ENCODE measurements around the gene BAIAP2. TPM values are rescaled to one million over a fixed set of nuclear protein-coding genes. Genes with fewer than 3 reads are reported as not detected.

BAIAP2 gene
- polyA plus RNA-seq, 2 donors: 91.2 to 107 TPM

GRCh38 chr17:81057777-81058176 lies 22.8 kb downstream of the BAIAP2 start:
- Histone ChIP-seq H3K27ac (ENCODE audit: low read depth in 2 of 2, low read length in 1 of 2) (peak overlapping the region; percentile 94 to 98), H3K36me3 (ENCODE audit: control insufficient read depth in 2 of 2, insufficient read depth in 2 of 2, low read length in 1 of 2) (peaks cover 0 to 35% of the 10 kb centered on the region in 2 donors), H3K9me3 (ENCODE audit: control insufficient read depth in 2 of 2, insufficient read depth in 1 of 2, low read depth in 1 of 2, low read length in 1 of 2) (no peaks in the 10 kb centered on the region), H3K27me3 (ENCODE audit: control insufficient read depth in 1 of 2, insufficient read depth in 2 of 2, low read length in 2 of 2) (no peaks in the 10 kb centered on the region), H3K4me1 (ENCODE audit: control insufficient read depth in 2 of 2, insufficient read depth in 2 of 2, low read length in 1 of 2) (peaks cover 8 to 33% of the 10 kb centered on the region in 2 donors), H3K4me3 (ENCODE audit: low read depth in 1 of 2, low read length in 2 of 2) (no peak overlapping the region)
- WGBS, 2 donors: 45 to 61% methylated on average over 12 of the region's 12 CpGs

DNA sequence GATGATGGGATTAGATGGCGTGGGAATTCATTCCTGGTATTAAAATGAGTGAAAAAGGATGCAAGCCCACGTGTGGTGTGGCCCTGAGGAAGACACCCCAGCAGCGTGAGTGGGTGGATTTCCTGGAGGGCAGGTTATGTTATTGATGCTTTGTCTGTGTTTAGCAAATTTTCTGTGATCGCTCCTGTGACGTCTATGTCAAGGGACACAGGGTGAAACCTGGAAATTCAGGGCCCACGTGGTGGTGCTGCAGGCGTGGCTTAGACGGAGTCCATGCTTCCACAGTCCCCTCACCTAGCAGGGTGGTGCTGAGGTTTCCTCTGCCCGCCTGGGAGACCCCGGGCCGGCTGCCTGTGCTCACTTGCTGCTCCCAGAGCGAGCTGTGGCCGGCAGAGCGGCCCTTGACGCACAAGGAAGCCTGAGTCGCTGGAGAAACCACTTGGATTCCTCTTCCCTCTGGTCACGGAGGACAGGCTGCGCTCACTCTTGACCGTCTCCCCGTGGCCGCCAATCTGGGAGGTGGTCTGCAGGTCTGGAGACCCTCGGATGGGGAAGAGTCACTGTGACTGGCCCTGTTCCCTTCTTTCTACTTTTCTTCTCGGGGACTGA lies 23.4 kb downstream of the BAIAP2 start:
- Histone ChIP-seq H3K4me1 (ENCODE audit: control insufficient read depth in 2 of 2, insufficient read depth in 2 of 2, low read length in 1 of 2) (peaks cover 13 to 38% of the 10 kb centered on the region in 2 donors), H3K27ac (ENCODE audit: low read depth in 2 of 2, low read length in 1 of 2) (peak overlapping the region; percentile 94 to 98), H3K9me3 (ENCODE audit: control insufficient read depth in 2 of 2, insufficient read depth in 1 of 2, low read depth in 1 of 2, low read length in 1 of 2) (no peaks in the 10 kb centered on the region), H3K27me3 (ENCODE audit: control insufficient read depth in 1 of 2, insufficient read depth in 2 of 2, low read length in 2 of 2) (no peaks in the 10 kb centered on the region), H3K36me3 (ENCODE audit: control insufficient read depth in 2 of 2, insufficient read depth in 2 of 2, low read length in 1 of 2) (peaks cover 0 to 35% of the 10 kb centered on the region in 2 donors), H3K4me3 (ENCODE audit: low read depth in 1 of 2, low read length in 2 of 2) (no peak overlapping the region)
- WGBS, 2 donors: 69 to 75% methylated on average over 23 of the region's 23 CpGs

- Histone ChIP-seq H3K36me3 (ENCODE audit: control insufficient read depth in 2 of 2, insufficient read depth in 2 of 2, low read length in 1 of 2) (peaks cover 0 to 36% of the 10 kb centered on the region in 2 donors), H3K4me3 (ENCODE audit: low read depth in 1 of 2, low read length in 2 of 2) (no peak overlapping the region), H3K27me3 (ENCODE audit: control insufficient read depth in 1 of 2, insufficient read depth in 2 of 2, low read length in 2 of 2) (no peaks in the 10 kb centered on the region), H3K27ac (ENCODE audit: low read depth in 2 of 2, low read length in 1 of 2) (peak overlapping the region; percentile 14 to 98), H3K9me3 (ENCODE audit: control insufficient read depth in 2 of 2, insufficient read depth in 1 of 2, low read depth in 1 of 2, low read length in 1 of 2) (no peaks in the 10 kb centered on the region), H3K4me1 (ENCODE audit: control insufficient read depth in 2 of 2, insufficient read depth in 2 of 2, low read length in 1 of 2) (peaks cover 14 to 45% of the 10 kb centered on the region in 2 donors)
- WGBS, 2 donors: 71 to 75% methylated on average over 23 of the region's 23 CpGs
Observed at GRCh38 chr17:81059026-81059425, 24.1 kb downstream of the BAIAP2 start.

GRCh38 chr17:81060416-81060815 lies 25.5 kb downstream of the BAIAP2 start:
- H3K27ac ChIP-seq (ENCODE audit: low read depth in 2 of 2, low read length in 1 of 2): peak overlapping the region; percentile 14 to 98
- H3K4me1 ChIP-seq (ENCODE audit: control insufficient read depth in 2 of 2, insufficient read depth in 2 of 2, low read length in 1 of 2): peaks cover 21 to 57% of the 10 kb centered on the region in 2 donors
- H3K9me3 ChIP-seq (ENCODE audit: control insufficient read depth in 2 of 2, insufficient read depth in 1 of 2, low read depth in 1 of 2, low read length in 1 of 2): no peaks in the 10 kb centered on the region
- H3K4me3 ChIP-seq (ENCODE audit: low read depth in 1 of 2, low read length in 2 of 2): no peak overlapping the region
- WGBS, 2 donors: 63 to 68% methylated on average over 10 of the region's 10 CpGs
- no peaks in the 10 kb centered on the region for H3K27me3 ChIP-seq (ENCODE audit: control insufficient read depth in 1 of 2, insufficient read depth in 2 of 2, low read length in 2 of 2)
- H3K36me3 ChIP-seq (ENCODE audit: control insufficient read depth in 2 of 2, insufficient read depth in 2 of 2, low read length in 1 of 2): peaks cover 0 to 31% of the 10 kb centered on the region in 2 donors

DNA sequence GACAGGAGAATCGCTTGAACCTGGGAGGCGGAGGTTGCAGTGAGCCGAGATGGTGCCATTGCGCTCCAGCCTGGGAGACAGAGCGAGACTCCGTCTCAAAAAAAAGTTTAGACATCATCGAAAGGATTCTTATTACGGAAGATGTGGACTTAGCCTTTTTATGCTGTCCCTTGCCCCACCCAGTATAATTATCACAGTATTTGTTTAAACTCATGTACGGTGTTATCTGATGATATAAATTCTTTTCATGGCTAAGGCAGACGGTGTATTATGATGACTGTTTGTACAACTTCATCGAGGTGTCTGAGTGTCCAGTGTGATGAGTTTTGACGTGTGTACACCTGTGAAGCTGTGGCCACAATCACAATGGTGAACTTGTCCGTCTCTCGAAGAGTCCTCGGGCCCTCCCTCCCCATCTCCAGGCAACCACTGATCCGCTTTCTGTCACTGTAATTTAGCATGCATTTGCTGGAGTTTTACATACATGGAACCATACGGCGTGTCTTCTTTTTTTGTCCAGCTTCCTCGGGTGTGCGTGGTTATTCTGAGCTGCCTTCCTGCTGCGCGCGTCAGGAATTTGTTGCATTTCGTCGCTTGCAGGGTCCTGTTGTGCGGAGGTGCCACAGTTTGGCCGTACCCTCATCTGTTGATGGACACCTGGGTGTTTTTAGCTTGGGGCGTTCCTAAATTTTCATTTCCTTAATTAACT lies 26.2 kb downstream of the BAIAP2 start:
- Histone ChIP-seq H3K27me3 (ENCODE audit: control insufficient read depth in 1 of 2, insufficient read depth in 2 of 2, low read length in 2 of 2) (no peaks in the 10 kb centered on the region), H3K4me3 (ENCODE audit: low read depth in 1 of 2, low read length in 2 of 2) (no peak overlapping the region), H3K4me1 (ENCODE audit: control insufficient read depth in 2 of 2, insufficient read depth in 2 of 2, low read length in 1 of 2) (peaks cover 28 to 62% of the 10 kb centered on the region in 2 donors), H3K36me3 (ENCODE audit: control insufficient read depth in 2 of 2, insufficient read depth in 2 of 2, low read length in 1 of 2) (peaks cover 0 to 26% of the 10 kb centered on the region in 2 donors), H3K9me3 (ENCODE audit: control insufficient read depth in 2 of 2, insufficient read depth in 1 of 2, low read depth in 1 of 2, low read length in 1 of 2) (no peaks in the 10 kb centered on the region), H3K27ac (ENCODE audit: low read depth in 2 of 2, low read length in 1 of 2) (peak overlapping the region in 1 of 2 donors; percentile 42)
- 93% methylated on average over 28 of the region's 28 CpGs for WGBS, 2 donors

DNA sequence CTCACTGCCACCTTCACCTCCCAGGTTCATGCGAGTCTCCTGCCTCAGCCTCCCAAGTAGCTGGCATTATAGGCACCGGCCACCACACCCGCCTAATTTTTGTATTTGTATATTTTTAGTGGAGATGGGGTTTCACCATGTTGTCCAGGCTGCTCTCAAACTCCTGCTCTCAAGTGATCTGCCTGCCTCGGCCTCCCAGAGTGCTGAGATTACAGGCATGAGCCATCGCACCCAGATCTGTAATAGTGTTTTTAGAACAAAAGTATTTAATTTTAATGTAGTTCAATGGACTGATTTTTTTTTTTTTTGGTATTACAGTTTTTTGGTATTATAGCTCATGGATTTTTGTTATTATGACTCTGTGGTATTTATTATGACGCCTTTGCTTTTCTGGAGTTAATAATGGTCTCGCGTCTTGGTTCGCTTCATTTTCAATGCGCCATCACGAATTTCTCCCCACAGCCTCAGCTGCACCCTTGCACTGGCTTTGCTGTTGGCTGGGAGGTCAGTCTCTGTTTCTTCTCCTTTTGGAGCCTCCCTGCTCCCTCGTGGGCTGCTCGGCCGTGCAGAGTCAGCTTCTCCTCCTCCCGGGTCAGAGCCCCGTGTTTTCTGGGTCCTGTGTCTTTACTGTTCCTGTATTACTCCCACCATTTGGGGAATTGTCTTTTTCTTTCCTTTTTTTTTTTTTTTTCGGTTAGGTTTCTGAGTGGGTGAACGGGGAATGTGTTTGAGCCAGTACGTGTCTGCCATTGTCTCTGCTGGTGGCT lies 27.2 kb downstream of the BAIAP2 start:
- Histone ChIP-seq H3K4me1 (ENCODE audit: control insufficient read depth in 2 of 2, insufficient read depth in 2 of 2, low read length in 1 of 2) (peaks cover 28 to 61% of the 10 kb centered on the region in 2 donors), H3K27me3 (ENCODE audit: control insufficient read depth in 1 of 2, insufficient read depth in 2 of 2, low read length in 2 of 2) (no peaks in the 10 kb centered on the region), H3K27ac (ENCODE audit: low read depth in 2 of 2, low read length in 1 of 2) (no peak overlapping the region), H3K36me3 (ENCODE audit: control insufficient read depth in 2 of 2, insufficient read depth in 2 of 2, low read length in 1 of 2) (peaks cover 0 to 25% of the 10 kb centered on the region in 2 donors), H3K9me3 (ENCODE audit: control insufficient read depth in 2 of 2, insufficient read depth in 1 of 2, low read depth in 1 of 2, low read length in 1 of 2) (no peaks in the 10 kb centered on the region), H3K4me3 (ENCODE audit: low read depth in 1 of 2, low read length in 2 of 2) (no peak overlapping the region)
- WGBS, 2 donors: 90 to 92% methylated on average over 19 of the region's 19 CpGs

- 71 to 75% methylated on average over 22 of the region's 22 CpGs for WGBS, 2 donors
- Histone ChIP-seq H3K4me3 (ENCODE audit: low read depth in 1 of 2, low read length in 2 of 2) (no peak overlapping the region), H3K27ac (ENCODE audit: low read depth in 2 of 2, low read length in 1 of 2) (peak overlapping the region; percentile 97), H3K4me1 (ENCODE audit: control insufficient read depth in 2 of 2, insufficient read depth in 2 of 2, low read length in 1 of 2) (peaks cover 27 to 53% of the 10 kb centered on the region in 2 donors), H3K36me3 (ENCODE audit: control insufficient read depth in 2 of 2, insufficient read depth in 2 of 2, low read length in 1 of 2) (peaks cover 2 to 29% of the 10 kb centered on the region in 2 donors), H3K9me3 (ENCODE audit: control insufficient read depth in 2 of 2, insufficient read depth in 1 of 2, low read depth in 1 of 2, low read length in 1 of 2) (no peaks in the 10 kb centered on the region), H3K27me3 (ENCODE audit: control insufficient read depth in 1 of 2, insufficient read depth in 2 of 2, low read length in 2 of 2) (no peaks in the 10 kb centered on the region)
Observed at GRCh38 chr17:81063106-81064093, 28.4 kb downstream of the BAIAP2 start.

- WGBS, 2 donors: 34 to 55% methylated on average over 19 of the region's 19 CpGs
- H3K4me1 ChIP-seq (ENCODE audit: control insufficient read depth in 2 of 2, insufficient read depth in 2 of 2, low read length in 1 of 2): peaks cover 24 to 48% of the 10 kb centered on the region in 2 donors
- H3K27ac ChIP-seq (ENCODE audit: low read depth in 2 of 2, low read length in 1 of 2): peak overlapping the region; percentile 97
- no peaks in the 10 kb centered on the region for H3K9me3 ChIP-seq (ENCODE audit: control insufficient read depth in 2 of 2, insufficient read depth in 1 of 2, low read depth in 1 of 2, low read length in 1 of 2)
- H3K36me3 ChIP-seq (ENCODE audit: control insufficient read depth in 2 of 2, insufficient read depth in 2 of 2, low read length in 1 of 2): peaks cover 2 to 35% of the 10 kb centered on the region in 2 donors
- H3K4me3 ChIP-seq (ENCODE audit: low read depth in 1 of 2, low read length in 2 of 2): peak overlapping the region in 1 of 2 donors; percentile 11
- H3K27me3 ChIP-seq (ENCODE audit: control insufficient read depth in 1 of 2, insufficient read depth in 2 of 2, low read length in 2 of 2): no peaks in the 10 kb centered on the region
Observed at GRCh38 chr17:81064678-81065475, 29.9 kb downstream of the BAIAP2 start.

Measured in esophagus (tissue), 2 donors.